ENCODE measurements around the gene MGAT4B.

MGAT4B gene

DNA sequence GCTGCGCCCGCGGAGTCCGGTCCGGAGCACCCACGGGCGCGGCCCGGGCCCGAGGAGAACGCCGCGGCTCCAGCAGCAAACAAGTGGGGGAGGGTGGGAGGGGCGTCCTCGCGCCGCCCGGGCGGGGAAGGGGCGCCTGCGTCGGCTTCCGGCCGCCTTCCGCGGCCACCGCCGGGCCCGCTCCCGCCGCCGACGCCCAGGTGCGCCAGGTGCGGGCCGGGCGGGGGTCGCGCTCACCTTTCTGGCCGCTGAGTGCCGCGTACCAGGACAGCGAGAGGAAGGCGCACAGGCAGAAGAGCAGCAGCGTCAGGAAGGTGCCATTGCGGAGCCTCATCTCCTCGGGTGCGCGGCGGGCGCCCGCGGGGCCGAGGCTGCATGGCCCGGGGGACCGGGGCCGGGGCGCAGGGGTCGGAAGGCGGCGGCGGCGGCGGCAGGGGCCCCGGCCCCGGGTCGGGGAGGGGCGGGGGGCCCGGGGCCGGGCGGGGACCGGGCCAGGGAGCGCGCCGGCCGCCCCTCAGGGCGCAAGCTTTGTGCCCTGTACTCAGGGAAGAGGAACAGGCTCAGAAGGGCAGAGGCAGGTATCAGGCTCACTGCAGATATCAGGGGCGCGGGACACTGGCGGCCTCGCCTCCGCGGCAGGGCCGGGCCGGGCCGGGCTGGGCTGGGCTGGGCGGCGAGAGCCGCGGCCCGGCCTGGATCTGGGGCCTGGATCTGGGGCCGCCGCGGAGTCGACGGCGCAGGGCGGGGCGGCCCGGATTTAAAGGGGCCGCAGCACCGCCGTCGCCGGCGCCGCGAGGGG is at the start of gene MGAT4B:
Gene MGAT4B (minus strand): TSS at position 617 of the 799 bp plus-strand sequence. CDS start 283 bp downstream, at position 334.
- TF ChIP-seq YY1 (IDR thresholded peaks at IDR 0.05; ENCODE audit: low read depth): no peak
- TF ChIP-seq, protein P1, sequence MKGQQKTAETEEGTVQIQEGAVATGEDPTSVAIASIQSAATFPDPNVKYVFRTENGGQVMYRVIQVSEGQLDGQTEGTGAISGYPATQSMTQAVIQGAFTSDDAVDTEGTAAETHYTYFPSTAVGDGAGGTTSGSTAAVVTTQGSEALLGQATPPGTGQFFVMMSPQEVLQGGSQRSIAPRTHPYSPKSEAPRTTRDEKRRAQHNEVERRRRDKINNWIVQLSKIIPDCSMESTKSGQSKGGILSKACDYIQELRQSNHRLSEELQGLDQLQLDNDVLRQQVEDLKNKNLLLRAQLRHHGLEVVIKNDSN (IDR thresholded peaks at IDR 0.05): no peak
- no peak for TF ChIP-seq FOXM1 (IDR thresholded peaks at IDR 0.05; ENCODE audit: borderline replicate concordance, low read depth)
- TF ChIP-seq ZBTB7A (IDR thresholded peaks at IDR 0.05; ENCODE audit: low read depth): no peak
- TF ChIP-seq TAF1 (IDR thresholded peaks at IDR 0.05; ENCODE audit: low read depth): peak; percentile 57; the same call in 1 of the 2 replicates
- no peak for TF ChIP-seq EP300 (IDR thresholded peaks at IDR 0.05; ENCODE audit: borderline replicate concordance)
- TF ChIP-seq, protein P2, sequence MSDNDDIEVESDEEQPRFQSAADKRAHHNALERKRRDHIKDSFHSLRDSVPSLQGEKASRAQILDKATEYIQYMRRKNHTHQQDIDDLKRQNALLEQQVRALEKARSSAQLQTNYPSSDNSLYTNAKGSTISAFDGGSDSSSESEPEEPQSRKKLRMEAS (IDR thresholded peaks at IDR 0.05): no peak

DNA sequence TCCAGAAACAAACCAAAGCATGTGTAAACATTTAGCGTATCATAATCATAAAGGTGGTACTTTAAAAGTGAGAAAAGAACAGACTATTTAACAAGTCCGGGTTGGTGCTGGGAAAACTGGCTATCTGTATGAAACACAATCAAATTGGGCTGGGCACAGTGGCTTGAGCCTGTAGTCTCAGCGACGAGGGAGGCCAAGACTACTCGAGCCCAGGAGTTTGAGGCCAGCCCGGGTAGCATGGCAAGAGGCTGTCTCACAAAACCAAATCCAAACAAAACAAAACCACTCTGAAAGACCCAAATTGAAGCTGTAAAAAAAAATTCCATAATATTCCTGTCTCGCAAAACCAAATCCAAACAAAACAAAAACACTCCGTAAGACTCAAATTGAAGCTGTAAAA is 47.7 kb upstream of the MGAT4B start:
- no peak for TF ChIP-seq EP300 (IDR thresholded peaks at IDR 0.05; ENCODE audit: borderline replicate concordance)
- TF ChIP-seq NFIC (IDR thresholded peaks at IDR 0.05): no peak
- no peak for TF ChIP-seq CEBPB (IDR thresholded peaks at IDR 0.05)
- TF ChIP-seq ZBTB7A (IDR thresholded peaks at IDR 0.05; ENCODE audit: low read depth): no peak
- TF ChIP-seq TCF12 (IDR thresholded peaks at IDR 0.05; ENCODE audit: low read depth): no peak
- no peak for TF ChIP-seq RAD21 (IDR thresholded peaks at IDR 0.05; ENCODE audit: low read depth)
- TF ChIP-seq, protein P3, sequence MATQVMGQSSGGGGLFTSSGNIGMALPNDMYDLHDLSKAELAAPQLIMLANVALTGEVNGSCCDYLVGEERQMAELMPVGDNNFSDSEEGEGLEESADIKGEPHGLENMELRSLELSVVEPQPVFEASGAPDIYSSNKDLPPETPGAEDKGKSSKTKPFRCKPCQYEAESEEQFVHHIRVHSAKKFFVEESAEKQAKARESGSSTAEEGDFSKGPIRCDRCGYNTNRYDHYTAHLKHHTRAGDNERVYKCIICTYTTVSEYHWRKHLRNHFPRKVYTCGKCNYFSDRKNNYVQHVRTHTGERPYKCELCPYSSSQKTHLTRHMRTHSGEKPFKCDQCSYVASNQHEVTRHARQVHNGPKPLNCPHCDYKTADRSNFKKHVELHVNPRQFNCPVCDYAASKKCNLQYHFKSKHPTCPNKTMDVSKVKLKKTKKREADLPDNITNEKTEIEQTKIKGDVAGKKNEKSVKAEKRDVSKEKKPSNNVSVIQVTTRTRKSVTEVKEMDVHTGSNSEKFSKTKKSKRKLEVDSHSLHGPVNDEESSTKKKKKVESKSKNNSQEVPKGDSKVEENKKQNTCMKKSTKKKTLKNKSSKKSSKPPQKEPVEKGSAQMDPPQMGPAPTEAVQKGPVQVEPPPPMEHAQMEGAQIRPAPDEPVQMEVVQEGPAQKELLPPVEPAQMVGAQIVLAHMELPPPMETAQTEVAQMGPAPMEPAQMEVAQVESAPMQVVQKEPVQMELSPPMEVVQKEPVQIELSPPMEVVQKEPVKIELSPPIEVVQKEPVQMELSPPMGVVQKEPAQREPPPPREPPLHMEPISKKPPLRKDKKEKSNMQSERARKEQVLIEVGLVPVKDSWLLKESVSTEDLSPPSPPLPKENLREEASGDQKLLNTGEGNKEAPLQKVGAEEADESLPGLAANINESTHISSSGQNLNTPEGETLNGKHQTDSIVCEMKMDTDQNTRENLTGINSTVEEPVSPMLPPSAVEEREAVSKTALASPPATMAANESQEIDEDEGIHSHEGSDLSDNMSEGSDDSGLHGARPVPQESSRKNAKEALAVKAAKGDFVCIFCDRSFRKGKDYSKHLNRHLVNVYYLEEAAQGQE (IDR thresholded peaks at IDR 0.05; ENCODE audit: low read depth): no peak

DNA sequence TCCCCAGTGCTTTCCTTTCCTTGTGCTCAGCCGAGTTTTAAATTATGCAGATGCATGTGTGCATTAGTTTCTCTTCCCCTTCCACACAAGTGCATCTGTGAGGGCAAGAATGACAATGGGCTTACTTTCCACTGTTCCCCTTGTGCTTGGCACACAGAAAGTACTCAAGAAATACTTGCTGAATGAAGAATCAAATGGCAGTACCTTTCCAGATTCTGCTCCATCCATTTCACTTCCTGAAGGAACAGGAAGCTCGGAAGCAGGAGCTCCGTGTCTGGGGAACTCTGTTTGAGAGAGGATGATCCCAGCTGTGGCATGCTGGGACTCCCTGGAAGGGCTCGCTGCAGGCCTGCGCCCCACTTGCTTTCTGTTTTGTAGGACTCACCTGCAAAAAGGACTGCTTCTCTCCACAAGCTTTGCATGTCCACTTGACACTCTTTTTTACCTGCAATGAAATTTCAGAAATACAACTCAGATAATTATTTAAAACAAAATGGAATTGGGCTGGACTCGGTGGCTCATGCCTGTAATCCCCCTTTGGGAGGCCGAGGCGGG is 46.4 kb upstream of the MGAT4B start:
- no peak for TF ChIP-seq RAD21 (IDR thresholded peaks at IDR 0.05; ENCODE audit: low read depth)

DNA sequence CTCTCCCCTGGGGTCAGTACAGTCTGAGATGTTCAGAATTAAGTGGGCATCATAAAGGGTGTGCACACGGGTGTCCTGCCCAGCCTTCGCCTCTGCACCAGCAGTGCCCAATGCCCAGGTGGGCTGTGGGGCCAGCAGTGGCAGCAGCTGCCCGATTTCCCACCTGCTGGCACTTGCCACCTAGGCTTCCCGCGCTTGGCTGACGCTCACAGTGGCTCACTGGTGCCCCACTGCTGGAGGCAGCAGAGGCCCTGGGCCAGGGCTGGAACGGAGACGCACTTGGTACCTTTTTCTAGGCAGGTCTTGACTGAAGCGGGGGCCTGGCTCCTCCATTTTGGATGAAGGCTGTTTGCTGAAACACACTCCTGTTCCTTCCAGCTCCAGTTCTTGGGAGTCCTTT is 35.0 kb upstream of the MGAT4B start:
- TF ChIP-seq FOXM1 (IDR thresholded peaks at IDR 0.05; ENCODE audit: borderline replicate concordance, low read depth) (no peak), TAF1 (IDR thresholded peaks at IDR 0.05; ENCODE audit: low read depth) (no peak), TEAD4 (IDR thresholded peaks at IDR 0.05) (no peak), YY1 (IDR thresholded peaks at IDR 0.05; ENCODE audit: low read depth) (no peak), TCF12 (IDR thresholded peaks at IDR 0.05; ENCODE audit: low read depth) (no peak), EGR1 (IDR thresholded peaks at IDR 0.05) (no peak), CREB1 (IDR thresholded peaks at IDR 0.05; ENCODE audit: low read depth) (no peak), EP300 (IDR thresholded peaks at IDR 0.05; ENCODE audit: borderline replicate concordance) (no peak), RAD21 (IDR thresholded peaks at IDR 0.05; ENCODE audit: low read depth) (no peak), ZBTB7A (IDR thresholded peaks at IDR 0.05; ENCODE audit: low read depth) (no peak), CEBPB (IDR thresholded peaks at IDR 0.05) (no peak), NFIC (IDR thresholded peaks at IDR 0.05) (no peak)
- TF ChIP-seq, protein P1 (IDR thresholded peaks at IDR 0.05): no peak
- TF ChIP-seq, protein P2 (IDR thresholded peaks at IDR 0.05): no peak
- TF ChIP-seq, protein P3 (IDR thresholded peaks at IDR 0.05; ENCODE audit: low read depth): no peak

DNA sequence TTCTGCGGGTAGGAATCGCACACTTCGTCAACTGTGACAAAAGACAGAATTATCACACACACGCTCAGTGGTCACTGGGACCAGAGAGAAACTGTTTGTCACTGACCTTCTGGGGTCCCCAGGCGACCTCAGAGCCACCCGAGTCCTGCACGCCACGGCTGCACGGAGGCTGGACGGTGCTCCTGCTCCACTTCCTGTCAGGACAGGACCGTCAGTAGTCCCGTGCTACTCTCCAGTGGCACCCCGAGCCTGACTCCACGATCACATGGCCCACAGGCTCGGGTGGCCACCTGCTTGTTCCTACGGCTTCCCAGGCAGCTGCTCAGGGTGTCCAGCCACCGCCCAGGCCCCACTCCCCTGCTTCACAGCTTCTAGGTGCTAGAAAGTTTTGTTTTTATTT is 34.1 kb upstream of the MGAT4B start:
- TF ChIP-seq FOXM1 (IDR thresholded peaks at IDR 0.05; ENCODE audit: borderline replicate concordance, low read depth): no peak
- no peak for TF ChIP-seq TEAD4 (IDR thresholded peaks at IDR 0.05)
- TF ChIP-seq, protein P2 (IDR thresholded peaks at IDR 0.05): no peak
- TF ChIP-seq YY1 (IDR thresholded peaks at IDR 0.05; ENCODE audit: low read depth): no peak
- no peak for TF ChIP-seq CEBPB (IDR thresholded peaks at IDR 0.05)
- no peak for TF ChIP-seq TCF12 (IDR thresholded peaks at IDR 0.05; ENCODE audit: low read depth)
- TF ChIP-seq ZBTB7A (IDR thresholded peaks at IDR 0.05; ENCODE audit: low read depth): no peak
- TF ChIP-seq EP300 (IDR thresholded peaks at IDR 0.05; ENCODE audit: borderline replicate concordance): no peak
- TF ChIP-seq, protein P3 (IDR thresholded peaks at IDR 0.05; ENCODE audit: low read depth): no peak
- no peak for TF ChIP-seq TAF1 (IDR thresholded peaks at IDR 0.05; ENCODE audit: low read depth)
- TF ChIP-seq, protein P1 (IDR thresholded peaks at IDR 0.05): no peak
- TF ChIP-seq RAD21 (IDR thresholded peaks at IDR 0.05; ENCODE audit: low read depth): no peak
- TF ChIP-seq CREB1 (IDR thresholded peaks at IDR 0.05; ENCODE audit: low read depth): no peak
